WTC11 (cell line): ENCODE results near the gene BFSP2. TPM values are rescaled to one million over a fixed set of nuclear protein-coding genes. Genes with fewer than 3 reads are reported as not detected.

Source experiments
- ATAC-seq: fragments of 200-7000 bp; cut with Tn5 transposase; 2 replicates; pipeline ENCODE4 v1.10.0; 2021; ENCODE audit warnings: mild to moderate bottlenecking, moderate library complexity
- CTCF ChIA-PET: fragments of 300-600 bp; sonication (Branson Sonifier 250); formaldehyde crosslinking; loops from one replicate; lab custom pipeline; 2021; ENCODE audit warnings: antibody characterized with exemption; lab: Charles Lee
- POLR2A ChIA-PET: fragments of 350-600 bp; sonication (Branson Sonifier 250); formaldehyde crosslinking; loops from one replicate; lab custom pipeline; 2021; ENCODE audit warnings: antibody characterized with exemption; lab: Charles Lee
- DNase-seq: peaks from one replicate; pipeline ENCODE4 v3.0.0; 2021; ENCODE audit warnings: low spot score
- H3K27ac Mint-ChIP-seq: 2 replicates; pipeline ENCODE4 v1.8.0; 2021; ENCODE audit warnings: mixed read lengths
- H3K27me3 Mint-ChIP-seq: 2 replicates; pipeline ENCODE4 v1.8.0; 2021; ENCODE audit warnings: low read depth, mild to moderate bottlenecking, moderate library complexity, mixed read lengths
- H3K36me3 Mint-ChIP-seq: 2 replicates; pipeline ENCODE4 v1.8.0; 2021; ENCODE audit warnings: mixed read lengths
- H3K4me1 Mint-ChIP-seq: 2 replicates; pipeline ENCODE4 v1.8.0; 2022; ENCODE audit warnings: mixed read lengths
- H3K4me3 Mint-ChIP-seq: 2 replicates; pipeline ENCODE4 v1.8.0; 2021; ENCODE audit warnings: mild to moderate bottlenecking, moderate library complexity, mixed read lengths
- H3K9me3 Mint-ChIP-seq: 2 replicates; pipeline ENCODE4 v1.8.0; 2021; ENCODE audit warnings: mixed read lengths
- CREB1 ChIP-seq: sonication (generic); formaldehyde crosslinking; IDR thresholded peaks from 2 replicates; pipeline ENCODE4 v1.8.0; 2023; ENCODE audit warnings: mild to moderate bottlenecking, missing genetic modification reagents
- CREM ChIP-seq: sonication (generic); formaldehyde crosslinking; IDR thresholded peaks from 2 replicates; pipeline ENCODE4 v1.8.1; 2022; ENCODE audit warnings: mild to moderate bottlenecking, missing genetic modification reagents, moderate library complexity
- ESRRA ChIP-seq: sonication (generic); formaldehyde crosslinking; IDR thresholded peaks from 2 replicates; pipeline ENCODE4 v1.8.1; 2022; ENCODE audit warnings: mild to moderate bottlenecking, missing genetic modification reagents, borderline replicate concordance
- JUN ChIP-seq: sonication (generic); formaldehyde crosslinking; IDR thresholded peaks from 2 replicates; pipeline ENCODE4 v1.8.0; 2023; ENCODE audit warnings: mild to moderate bottlenecking, missing genetic modification reagents
- NR1H2 ChIP-seq: sonication (generic); formaldehyde crosslinking; IDR thresholded peaks from 2 replicates; pipeline ENCODE4 v1.9.0; 2021; ENCODE audit warnings: mild to moderate bottlenecking, moderate library complexity, missing genetic modification reagents
- NR2C2 ChIP-seq: sonication (generic); formaldehyde crosslinking; IDR thresholded peaks from 2 replicates; pipeline ENCODE4 v1.8.0; 2022; ENCODE audit warnings: mild to moderate bottlenecking, missing genetic modification reagents
- OVOL2 ChIP-seq: fragments of 250-450 bp; sonication (Bioruptor Pico); IDR thresholded peaks from 2 replicates; pipeline ENCODE4 v1.9.0; 2021; ENCODE audit warnings: mild to moderate bottlenecking, borderline replicate concordance
- SMAD4 ChIP-seq: sonication (generic); formaldehyde crosslinking; IDR thresholded peaks from 2 replicates; pipeline ENCODE4 v1.8.0; 2022; ENCODE audit warnings: mild to moderate bottlenecking, missing genetic modification reagents
- SOX15 ChIP-seq: fragments of 250-450 bp; sonication (Bioruptor Pico); IDR thresholded peaks from 2 replicates; pipeline ENCODE4 v1.9.0; 2021; ENCODE audit warnings: mild to moderate bottlenecking
- SP1 ChIP-seq: sonication (generic); formaldehyde crosslinking; conservative IDR thresholded peaks from 2 replicates; pipeline ENCODE4 v1.8.1; 2022; ENCODE audit warnings: missing genetic modification reagents
- TEAD1 ChIP-seq: sonication (generic); formaldehyde crosslinking; IDR thresholded peaks from 2 replicates; pipeline ENCODE4 v1.8.0; 2022; ENCODE audit warnings: mild to moderate bottlenecking, missing genetic modification reagents
- TEAD4 ChIP-seq: sonication (generic); formaldehyde crosslinking; IDR thresholded peaks from 2 replicates; pipeline ENCODE4 v1.8.0; 2022; ENCODE audit warnings: mild to moderate bottlenecking, missing genetic modification reagents
- TP53 ChIP-seq: sonication (generic); formaldehyde crosslinking; IDR thresholded peaks from 2 replicates; pipeline ENCODE4 v1.8.1; 2023; ENCODE audit warnings: mild to moderate bottlenecking, missing genetic modification reagents
- ZNF138 ChIP-seq: sonication (generic); formaldehyde crosslinking; conservative IDR thresholded peaks from 2 replicates; pipeline ENCODE4 v1.8.1; 2022; ENCODE audit warnings: mild to moderate bottlenecking, moderate library complexity, missing genetic modification reagents
- ZNF219 ChIP-seq: sonication (generic); formaldehyde crosslinking; IDR thresholded peaks from 2 replicates; pipeline ENCODE4 v1.8.0; 2023; ENCODE audit warnings: missing genetic modification reagents, mild to moderate bottlenecking, borderline replicate concordance
- total RNA-seq: library from RNA; stranded (reverse); gene quantifications from 3 replicates; pipeline ENCODE4 v1.2.3, GENCODE V29; 2021
- TF ChIP-seq, protein P1 (sequence below): sonication (generic); formaldehyde crosslinking; conservative IDR thresholded peaks from 2 replicates; pipeline ENCODE4 v1.8.1; 2022; ENCODE audit warnings: mild to moderate bottlenecking, missing genetic modification reagents
- TF ChIP-seq, protein P2 (sequence below): sonication (generic); formaldehyde crosslinking; IDR thresholded peaks from 2 replicates; pipeline ENCODE4 v1.8.1; 2023; ENCODE audit warnings: mild to moderate bottlenecking, missing genetic modification reagents, moderate library complexity
- TF ChIP-seq, protein P3 (sequence below): sonication (generic); formaldehyde crosslinking; IDR thresholded peaks from 2 replicates; pipeline ENCODE4 v1.8.0; 2022; ENCODE audit warnings: mild to moderate bottlenecking, missing genetic modification reagents
- TF ChIP-seq, protein P4 (sequence below): sonication (generic); formaldehyde crosslinking; IDR thresholded peaks from 2 replicates; pipeline ENCODE4 v1.8.0; 2023; ENCODE audit warnings: mild to moderate bottlenecking, missing genetic modification reagents
- TF ChIP-seq, protein P5 (sequence below): fragments of 250-450 bp; sonication (Bioruptor Pico); IDR thresholded peaks from 2 replicates; pipeline ENCODE4 v1.9.0; 2021; ENCODE audit warnings: moderate library complexity, mild to moderate bottlenecking, inconsistent platforms, borderline replicate concordance
- TF ChIP-seq, protein P6 (sequence below): sonication (generic); formaldehyde crosslinking; IDR thresholded peaks from 2 replicates; pipeline ENCODE4 v1.8.0; 2022; ENCODE audit warnings: mild to moderate bottlenecking, missing genetic modification reagents

Gene BFSP2
- total RNA-seq, 1 experiment from 2014 or later, result not detected

DNA sequence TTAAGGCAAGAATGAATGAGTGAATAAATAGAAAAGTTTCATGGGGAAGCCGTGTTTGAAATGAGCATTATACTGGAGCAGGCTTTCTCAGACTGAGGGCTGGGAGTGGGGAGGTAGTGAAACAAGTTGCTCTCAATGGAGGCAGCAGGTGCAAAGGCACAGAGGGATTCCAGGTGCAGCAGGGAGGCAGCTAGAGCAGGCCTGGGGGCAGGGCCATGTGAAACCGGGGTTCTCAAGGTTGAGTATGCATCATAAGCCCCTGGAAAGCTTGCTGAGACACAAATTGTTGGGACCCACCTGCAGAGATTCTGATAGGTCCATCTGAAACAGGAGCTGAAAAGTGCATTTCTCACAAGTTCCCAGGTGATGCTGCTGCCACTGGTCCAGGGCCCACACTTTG is 45.3 kb downstream of the BFSP2 start (continued):
- TF ChIP-seq NR1H2 (CRISPR knock-in tag) (no peak), TEAD1 (CRISPR knock-in tag) (no peak), SMAD4 (CRISPR knock-in tag) (no peak)
- TF ChIP-seq, protein P1, sequence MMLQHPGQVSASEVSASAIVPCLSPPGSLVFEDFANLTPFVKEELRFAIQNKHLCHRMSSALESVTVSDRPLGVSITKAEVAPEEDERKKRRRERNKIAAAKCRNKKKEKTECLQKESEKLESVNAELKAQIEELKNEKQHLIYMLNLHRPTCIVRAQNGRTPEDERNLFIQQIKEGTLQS (CRISPR knock-in tag), result no peak
- TF ChIP-seq, protein P2, sequence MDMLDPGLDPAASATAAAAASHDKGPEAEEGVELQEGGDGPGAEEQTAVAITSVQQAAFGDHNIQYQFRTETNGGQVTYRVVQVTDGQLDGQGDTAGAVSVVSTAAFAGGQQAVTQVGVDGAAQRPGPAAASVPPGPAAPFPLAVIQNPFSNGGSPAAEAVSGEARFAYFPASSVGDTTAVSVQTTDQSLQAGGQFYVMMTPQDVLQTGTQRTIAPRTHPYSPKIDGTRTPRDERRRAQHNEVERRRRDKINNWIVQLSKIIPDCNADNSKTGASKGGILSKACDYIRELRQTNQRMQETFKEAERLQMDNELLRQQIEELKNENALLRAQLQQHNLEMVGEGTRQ (CRISPR knock-in tag), result no peak
- TF ChIP-seq, protein P3, sequence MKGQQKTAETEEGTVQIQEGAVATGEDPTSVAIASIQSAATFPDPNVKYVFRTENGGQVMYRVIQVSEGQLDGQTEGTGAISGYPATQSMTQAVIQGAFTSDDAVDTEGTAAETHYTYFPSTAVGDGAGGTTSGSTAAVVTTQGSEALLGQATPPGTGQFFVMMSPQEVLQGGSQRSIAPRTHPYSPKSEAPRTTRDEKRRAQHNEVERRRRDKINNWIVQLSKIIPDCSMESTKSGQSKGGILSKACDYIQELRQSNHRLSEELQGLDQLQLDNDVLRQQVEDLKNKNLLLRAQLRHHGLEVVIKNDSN (CRISPR knock-in tag), result no peak

DNA sequence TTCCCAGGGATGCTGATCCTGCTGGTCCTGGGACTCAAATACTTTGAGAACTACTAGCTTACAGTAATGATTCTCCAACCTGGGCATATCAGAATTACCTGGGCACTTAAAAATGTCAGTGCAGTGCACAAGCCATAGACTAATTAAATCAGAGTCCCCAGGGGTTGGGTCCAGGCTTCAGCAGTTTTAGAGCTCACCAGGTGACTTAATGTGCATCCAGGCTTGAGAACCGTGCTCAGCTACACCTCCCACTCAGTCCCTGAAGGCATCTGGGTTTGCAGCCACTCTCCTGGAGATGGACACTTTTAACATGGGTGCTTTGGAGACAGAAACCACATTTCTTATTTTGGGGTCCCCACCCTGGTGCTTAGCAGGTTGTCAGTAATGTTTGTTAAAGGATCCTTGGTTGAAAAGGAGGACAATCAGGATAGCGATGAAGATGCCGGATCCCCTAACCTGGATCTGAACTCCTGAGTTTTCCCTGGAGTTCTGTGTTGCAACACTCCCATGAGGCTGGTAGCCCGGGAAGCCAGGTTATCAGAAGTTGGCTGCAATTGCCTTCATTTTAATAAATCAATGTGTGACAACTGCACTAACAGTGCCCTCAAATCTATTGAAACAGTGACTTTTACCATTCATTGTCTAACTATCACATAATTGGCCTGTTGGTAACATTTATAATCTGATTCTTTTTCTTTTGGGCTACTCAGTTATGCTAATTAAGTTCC is 48.1 kb downstream of the BFSP2 start:
- no peak for TF ChIP-seq TEAD4 (CRISPR knock-in tag)
- no peak for TF ChIP-seq SOX15 (CRISPR knock-in tag)
- TF ChIP-seq OVOL2 (CRISPR knock-in tag), result no peak
- TF ChIP-seq CREM, result no peak
- no peak for TF ChIP-seq TP53
- TF ChIP-seq NR2C2 (CRISPR knock-in tag), result no peak
- no peak for TF ChIP-seq TEAD1 (CRISPR knock-in tag)
- no peak for TF ChIP-seq ZNF138
- TF ChIP-seq SP1 (CRISPR knock-in tag), result no peak
- TF ChIP-seq ZNF219, result no peak
- TF ChIP-seq JUN (CRISPR knock-in tag), result no peak
- TF ChIP-seq, protein P4, sequence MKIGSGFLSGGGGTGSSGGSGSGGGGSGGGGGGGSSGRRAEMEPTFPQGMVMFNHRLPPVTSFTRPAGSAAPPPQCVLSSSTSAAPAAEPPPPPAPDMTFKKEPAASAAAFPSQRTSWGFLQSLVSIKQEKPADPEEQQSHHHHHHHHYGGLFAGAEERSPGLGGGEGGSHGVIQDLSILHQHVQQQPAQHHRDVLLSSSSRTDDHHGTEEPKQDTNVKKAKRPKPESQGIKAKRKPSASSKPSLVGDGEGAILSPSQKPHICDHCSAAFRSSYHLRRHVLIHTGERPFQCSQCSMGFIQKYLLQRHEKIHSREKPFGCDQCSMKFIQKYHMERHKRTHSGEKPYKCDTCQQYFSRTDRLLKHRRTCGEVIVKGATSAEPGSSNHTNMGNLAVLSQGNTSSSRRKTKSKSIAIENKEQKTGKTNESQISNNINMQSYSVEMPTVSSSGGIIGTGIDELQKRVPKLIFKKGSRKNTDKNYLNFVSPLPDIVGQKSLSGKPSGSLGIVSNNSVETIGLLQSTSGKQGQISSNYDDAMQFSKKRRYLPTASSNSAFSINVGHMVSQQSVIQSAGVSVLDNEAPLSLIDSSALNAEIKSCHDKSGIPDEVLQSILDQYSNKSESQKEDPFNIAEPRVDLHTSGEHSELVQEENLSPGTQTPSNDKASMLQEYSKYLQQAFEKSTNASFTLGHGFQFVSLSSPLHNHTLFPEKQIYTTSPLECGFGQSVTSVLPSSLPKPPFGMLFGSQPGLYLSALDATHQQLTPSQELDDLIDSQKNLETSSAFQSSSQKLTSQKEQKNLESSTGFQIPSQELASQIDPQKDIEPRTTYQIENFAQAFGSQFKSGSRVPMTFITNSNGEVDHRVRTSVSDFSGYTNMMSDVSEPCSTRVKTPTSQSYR (CRISPR knock-in tag), result no peak
- TF ChIP-seq CREB1 (CRISPR knock-in tag), result no peak
- TF ChIP-seq, protein P5, sequence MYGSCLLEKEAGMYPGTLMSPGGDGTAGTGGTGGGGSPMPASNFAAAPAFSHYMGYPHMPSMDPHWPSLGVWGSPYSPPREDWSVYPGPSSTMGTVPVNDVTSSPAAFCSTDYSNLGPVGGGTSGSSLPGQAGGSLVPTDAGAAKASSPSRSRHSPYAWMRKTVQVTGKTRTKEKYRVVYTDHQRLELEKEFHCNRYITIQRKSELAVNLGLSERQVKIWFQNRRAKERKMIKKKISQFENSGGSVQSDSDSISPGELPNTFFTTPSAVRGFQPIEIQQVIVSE (CRISPR knock-in tag), result no peak
- TF ChIP-seq, protein P6, sequence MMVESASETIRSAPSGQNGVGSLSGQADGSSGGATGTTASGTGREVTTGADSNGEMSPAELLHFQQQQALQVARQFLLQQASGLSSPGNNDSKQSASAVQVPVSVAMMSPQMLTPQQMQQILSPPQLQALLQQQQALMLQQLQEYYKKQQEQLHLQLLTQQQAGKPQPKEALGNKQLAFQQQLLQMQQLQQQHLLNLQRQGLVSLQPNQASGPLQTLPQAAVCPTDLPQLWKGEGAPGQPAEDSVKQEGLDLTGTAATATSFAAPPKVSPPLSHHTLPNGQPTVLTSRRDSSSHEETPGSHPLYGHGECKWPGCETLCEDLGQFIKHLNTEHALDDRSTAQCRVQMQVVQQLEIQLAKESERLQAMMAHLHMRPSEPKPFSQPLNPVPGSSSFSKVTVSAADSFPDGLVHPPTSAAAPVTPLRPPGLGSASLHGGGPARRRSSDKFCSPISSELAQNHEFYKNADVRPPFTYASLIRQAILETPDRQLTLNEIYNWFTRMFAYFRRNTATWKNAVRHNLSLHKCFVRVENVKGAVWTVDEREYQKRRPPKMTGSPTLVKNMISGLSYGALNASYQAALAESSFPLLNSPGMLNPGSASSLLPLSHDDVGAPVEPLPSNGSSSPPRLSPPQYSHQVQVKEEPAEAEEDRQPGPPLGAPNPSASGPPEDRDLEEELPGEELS, result no peak
- no peak for TF ChIP-seq ESRRA (CRISPR knock-in tag)

More for the DNA sequence above, 48.1 kb downstream of the BFSP2 start:
- H3K27ac Mint-ChIP-seq, result no peak overlapping the region
- CTCF ChIA-PET, result no interaction called here
- POLR2A ChIA-PET, result no interaction called here
- H3K4me1 Mint-ChIP-seq, result peaks cover 15% of the 10 kb centered on the region
- no peaks in the 10 kb centered on the region for H3K36me3 Mint-ChIP-seq
- no peaks in the 10 kb centered on the region for H3K27me3 Mint-ChIP-seq
- DNase-seq (no peak), ATAC-seq (no peak)
- H3K4me3 Mint-ChIP-seq, result no peak overlapping the region
- H3K9me3 Mint-ChIP-seq, result no peaks in the 10 kb centered on the region
